ENCODE measurements around the gene PCDHGA8. TPM values are rescaled to one million over a fixed set of nuclear protein-coding genes. Genes with fewer than 3 reads are reported as not detected.

Gene PCDHGA8
- total and polyA plus RNA-seq, 2 donors = 0.25 to 9.1 TPM

Other genes starting within 250 kb of the PCDHGA8 start
Only the 30 nearest of the 37 such genes appear.
- gene PCDHB9, start 205.5 kb upstream of the PCDHGA8 start, total RNA-seq = 2.4 TPM
- 1.2 TPM for gene PCDHB9, start 205.5 kb upstream of the PCDHGA8 start, polyA plus RNA-seq
- gene PCDHB10, start 200.3 kb upstream of the PCDHGA8 start, total RNA-seq = 5.0 TPM
- 5.1 TPM for gene PCDHB10, start 200.3 kb upstream of the PCDHGA8 start, polyA plus RNA-seq
- gene PCDHB11, start 193.0 kb upstream of the PCDHGA8 start, total RNA-seq = 7.3 TPM
- 2.8 TPM for gene PCDHB11, start 193.0 kb upstream of the PCDHGA8 start, polyA plus RNA-seq
- gene PCDHB12, start 183.9 kb upstream of the PCDHGA8 start, total RNA-seq = 6.9 TPM
- 3.4 TPM for gene PCDHB12, start 183.9 kb upstream of the PCDHGA8 start, polyA plus RNA-seq
- gene PCDHB13, start 178.7 kb upstream of the PCDHGA8 start, total RNA-seq = 5.9 TPM
- 2.5 TPM for gene PCDHB13, start 178.7 kb upstream of the PCDHGA8 start, polyA plus RNA-seq
- 10.1 TPM for gene PCDHB14, start 169.3 kb upstream of the PCDHGA8 start, total RNA-seq
- 8.2 TPM for gene PCDHB14, start 169.3 kb upstream of the PCDHGA8 start, polyA plus RNA-seq
- 7.8 TPM for gene PCDHB15, start 147.2 kb upstream of the PCDHGA8 start, total RNA-seq
- gene PCDHB15, start 147.2 kb upstream of the PCDHGA8 start, polyA plus RNA-seq = 7.3 TPM
- 0.69 TPM for gene SLC25A2, start 88.6 kb upstream of the PCDHGA8 start, total RNA-seq
- gene SLC25A2, start 88.6 kb upstream of the PCDHGA8 start, polyA plus RNA-seq = not detected
- 85.9 TPM for gene TAF7, start 71.8 kb upstream of the PCDHGA8 start, total RNA-seq
- gene TAF7, start 71.8 kb upstream of the PCDHGA8 start, polyA plus RNA-seq = 100 TPM
- 1.2 TPM for gene PCDHGA1, start 62.1 kb upstream of the PCDHGA8 start, total RNA-seq
- 1.2 TPM for gene PCDHGA1, start 62.1 kb upstream of the PCDHGA8 start, polyA plus RNA-seq
- gene PCDHGA2, start 53.9 kb upstream of the PCDHGA8 start, total RNA-seq = 5.7 TPM
- 4.1 TPM for gene PCDHGA2, start 53.9 kb upstream of the PCDHGA8 start, polyA plus RNA-seq
- 4.6 TPM for gene PCDHGA3, start 48.8 kb upstream of the PCDHGA8 start, total RNA-seq
- gene PCDHGA3, start 48.8 kb upstream of the PCDHGA8 start, polyA plus RNA-seq = 1.6 TPM
- 5.7 TPM for gene PCDHGB1, start 42.5 kb upstream of the PCDHGA8 start, total RNA-seq
- 0.47 TPM for gene PCDHGB1, start 42.5 kb upstream of the PCDHGA8 start, polyA plus RNA-seq
- 5.8 TPM for gene PCDHGA4, start 37.6 kb upstream of the PCDHGA8 start, total RNA-seq
- gene PCDHGA4, start 37.6 kb upstream of the PCDHGA8 start, polyA plus RNA-seq = 2.2 TPM
- 7.9 TPM for gene PCDHGB2, start 32.6 kb upstream of the PCDHGA8 start, total RNA-seq
- 2.2 TPM for gene PCDHGB2, start 32.6 kb upstream of the PCDHGA8 start, polyA plus RNA-seq
- gene PCDHGA5, start 28.5 kb upstream of the PCDHGA8 start, total RNA-seq = 7.0 TPM
- 2.6 TPM for gene PCDHGA5, start 28.5 kb upstream of the PCDHGA8 start, polyA plus RNA-seq
- gene PCDHGB3, start 22.4 kb upstream of the PCDHGA8 start, total RNA-seq = 7.3 TPM
- 1.4 TPM for gene PCDHGB3, start 22.4 kb upstream of the PCDHGA8 start, polyA plus RNA-seq
- 9.6 TPM for gene PCDHGA6, start 18.7 kb upstream of the PCDHGA8 start, total RNA-seq
- gene PCDHGA6, start 18.7 kb upstream of the PCDHGA8 start, polyA plus RNA-seq = 3.7 TPM
- 6.9 TPM for gene PCDHGA7, start 9.9 kb upstream of the PCDHGA8 start, total RNA-seq
- 1.9 TPM for gene PCDHGA7, start 9.9 kb upstream of the PCDHGA8 start, polyA plus RNA-seq
- 11.7 TPM for gene PCDHGB4, start 4.9 kb upstream of the PCDHGA8 start, total RNA-seq
- gene PCDHGB4, start 4.9 kb upstream of the PCDHGA8 start, polyA plus RNA-seq = 2.4 TPM
- 13.5 TPM for gene PCDHGB5, start 5.3 kb downstream of the PCDHGA8 start, total RNA-seq
- gene PCDHGB5, start 5.3 kb downstream of the PCDHGA8 start, polyA plus RNA-seq = 4.7 TPM
- gene PCDHGA9, start 10.1 kb downstream of the PCDHGA8 start, total RNA-seq = 12.5 TPM
- gene PCDHGA9, start 10.1 kb downstream of the PCDHGA8 start, polyA plus RNA-seq = 3.1 TPM
- gene PCDHGB6, start 15.4 kb downstream of the PCDHGA8 start, total RNA-seq = 12.0 TPM
- 5.0 TPM for gene PCDHGB6, start 15.4 kb downstream of the PCDHGA8 start, polyA plus RNA-seq
- gene PCDHGA10, start 20.4 kb downstream of the PCDHGA8 start, total RNA-seq = 12.3 TPM
- 1.6 TPM for gene PCDHGA10, start 20.4 kb downstream of the PCDHGA8 start, polyA plus RNA-seq
- gene PCDHGB7, start 25.0 kb downstream of the PCDHGA8 start, total RNA-seq = 10.4 TPM
- 11.7 TPM for gene PCDHGB7, start 25.0 kb downstream of the PCDHGA8 start, polyA plus RNA-seq
- 12.5 TPM for gene PCDHGA11, start 28.4 kb downstream of the PCDHGA8 start, total RNA-seq
- 1.9 TPM for gene PCDHGA11, start 28.4 kb downstream of the PCDHGA8 start, polyA plus RNA-seq
- gene PCDHGA12, start 37.9 kb downstream of the PCDHGA8 start, total RNA-seq = 7.8 TPM
- gene PCDHGA12, start 37.9 kb downstream of the PCDHGA8 start, polyA plus RNA-seq = 2.9 TPM
- 62.8 TPM for gene PCDHGC3, start 83.3 kb downstream of the PCDHGA8 start, total RNA-seq
- 101 TPM for gene PCDHGC3, start 83.3 kb downstream of the PCDHGA8 start, polyA plus RNA-seq
- 6.8 TPM for gene PCDHGC4, start 92.4 kb downstream of the PCDHGA8 start, total RNA-seq
- 0.23 TPM for gene PCDHGC4, start 92.4 kb downstream of the PCDHGA8 start, polyA plus RNA-seq
- gene PCDHGC5, start 96.4 kb downstream of the PCDHGA8 start, total RNA-seq = 3.7 TPM
- gene PCDHGC5, start 96.4 kb downstream of the PCDHGA8 start, polyA plus RNA-seq = 0.29 TPM

Data from urinary bladder (tissue), 2 donors.